CD1c-positive myeloid dendritic cell (primary cell): Measurements from ENCODE around the gene OMP.
A peak's percentile ranks its signal among the peaks of the same experiment; 100 is the strongest.

Experiments used
- DNase-seq: peaks from one replicate; pipeline ENCODE4 v3.0.0-alpha.2; 2016; ENCODE audit errors: extremely low spot score

The OMP gene

DNA sequence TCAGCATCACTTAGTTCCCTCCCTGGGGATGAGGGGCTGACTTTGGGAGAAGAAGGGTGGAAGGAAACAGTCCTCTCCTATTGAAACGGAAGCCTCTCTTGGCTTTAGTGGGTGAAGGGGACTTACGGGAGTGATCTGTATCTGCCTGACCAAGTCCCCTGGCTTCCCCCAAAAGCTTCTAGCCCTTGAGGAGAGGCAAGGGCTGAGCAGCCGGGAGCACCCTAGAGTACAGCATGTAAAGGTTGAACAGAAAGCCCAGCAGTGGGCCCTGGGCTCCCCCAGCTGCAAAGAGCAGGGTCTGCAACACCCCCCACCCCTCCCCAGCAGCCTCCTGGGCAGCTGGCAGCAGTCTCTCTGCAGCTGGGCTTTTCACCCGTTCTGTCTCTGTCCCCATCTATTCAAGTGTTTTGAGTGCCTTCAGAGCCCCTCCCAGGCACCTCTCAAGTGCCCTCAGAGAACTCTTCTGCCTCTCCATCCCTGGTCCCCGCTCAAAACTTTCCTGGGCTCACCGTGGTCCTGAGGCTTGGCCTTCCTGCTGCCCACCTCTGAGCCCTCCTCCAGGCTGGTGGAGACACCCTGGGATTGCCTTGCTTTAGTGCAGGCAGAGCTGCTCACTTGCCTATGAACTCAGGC, 33.2 kb upstream of the OMP start:
- DNase-seq, result no peak

DNA sequence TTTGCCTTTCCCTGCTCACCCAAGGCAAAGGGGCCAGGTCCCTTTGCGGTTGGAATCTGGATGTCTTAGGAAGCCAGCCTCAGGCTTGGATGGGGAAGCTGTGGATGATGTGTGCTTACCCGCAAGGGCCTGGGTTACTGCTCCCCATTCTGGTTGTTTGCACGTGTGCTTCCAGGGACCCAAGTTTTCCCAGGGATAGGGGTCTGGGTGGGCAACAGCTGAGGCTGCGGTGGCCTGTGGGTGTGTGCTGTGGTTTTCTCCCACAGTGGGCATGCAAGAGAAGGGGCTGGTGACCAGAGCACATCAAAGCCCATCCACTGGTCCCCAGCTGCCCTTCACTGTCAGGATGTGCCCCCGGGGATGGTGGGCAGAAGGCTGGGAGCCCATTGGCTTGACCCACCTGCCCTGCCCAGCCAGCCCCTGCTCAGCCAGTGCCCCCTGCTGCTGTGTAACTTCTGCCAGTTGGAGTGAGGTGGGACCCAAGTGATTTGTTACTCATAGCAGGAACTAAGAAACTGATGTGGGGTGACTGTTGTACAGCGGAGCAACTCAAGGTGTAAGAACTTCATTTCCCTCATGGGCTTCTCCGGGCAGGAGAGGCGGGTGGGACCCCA, 32.6 kb upstream of the OMP start:
- no peak for DNase-seq

DNA sequence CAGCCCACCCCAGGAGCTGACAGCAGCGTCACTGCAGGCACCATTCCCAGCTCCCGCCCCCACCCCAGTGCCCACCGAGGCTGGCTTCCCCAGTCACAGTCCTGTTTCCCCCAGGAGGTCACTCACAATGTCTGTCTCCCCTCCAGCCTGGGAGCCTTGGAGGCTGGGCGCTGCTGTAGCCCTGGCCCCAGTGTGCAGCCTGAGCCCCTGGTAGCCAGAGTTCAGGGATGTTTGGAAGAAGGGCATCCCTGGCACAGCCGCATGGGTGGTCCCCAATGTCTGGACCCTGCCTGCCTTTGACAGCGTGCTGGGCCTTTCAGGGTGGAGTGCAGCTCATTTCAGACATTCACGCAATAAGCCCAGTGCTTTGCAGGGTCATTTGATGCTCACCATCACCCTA, 31.6 kb upstream of the OMP start:
- DNase-seq, result no peak

DNA sequence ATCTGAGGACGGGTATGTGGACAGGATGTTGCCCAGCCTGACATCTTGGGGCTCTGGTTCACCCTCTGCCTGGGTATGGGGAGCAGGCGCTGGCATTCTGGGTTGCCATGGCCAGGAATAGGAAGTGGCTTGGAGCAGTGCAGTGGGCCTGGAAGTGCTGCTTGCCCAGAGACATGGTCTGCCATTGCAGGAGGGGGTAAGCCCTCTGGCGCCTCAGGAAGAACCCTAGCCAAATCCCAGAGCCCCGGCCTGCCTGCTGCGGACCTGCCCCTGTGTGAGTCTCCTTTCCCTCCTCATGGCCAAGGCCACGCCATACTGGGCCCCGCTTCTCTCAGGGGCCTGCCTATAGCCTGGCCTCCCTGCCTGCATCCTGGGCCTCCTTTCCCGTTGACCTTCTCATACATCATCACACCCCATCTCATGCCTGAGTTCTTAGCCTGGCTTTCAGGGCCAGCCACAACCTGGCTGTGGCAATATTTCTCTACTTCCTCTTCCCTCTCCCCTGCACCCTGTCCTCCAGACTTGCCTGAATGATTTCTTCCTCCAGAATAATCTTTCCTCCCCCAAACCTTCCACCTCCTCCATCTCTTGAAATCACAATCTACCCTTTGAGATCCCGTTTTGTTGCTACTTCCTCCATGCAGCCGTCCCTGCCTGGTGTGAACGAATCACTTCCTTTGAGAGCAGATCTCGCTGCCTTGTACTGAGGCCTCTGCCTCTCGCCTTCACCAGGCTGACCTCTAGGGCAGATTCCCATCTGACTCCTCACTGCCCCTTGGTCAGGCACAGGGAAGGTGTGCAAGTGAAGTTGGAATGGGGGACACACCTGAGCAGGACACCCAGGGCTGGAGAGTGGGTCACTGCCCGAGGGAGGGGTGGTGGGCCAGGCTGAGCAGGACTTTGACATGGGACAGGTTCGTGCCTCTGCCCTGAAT, 30.7 kb upstream of the OMP start:
- DNase-seq, result peak; percentile 52

DNA sequence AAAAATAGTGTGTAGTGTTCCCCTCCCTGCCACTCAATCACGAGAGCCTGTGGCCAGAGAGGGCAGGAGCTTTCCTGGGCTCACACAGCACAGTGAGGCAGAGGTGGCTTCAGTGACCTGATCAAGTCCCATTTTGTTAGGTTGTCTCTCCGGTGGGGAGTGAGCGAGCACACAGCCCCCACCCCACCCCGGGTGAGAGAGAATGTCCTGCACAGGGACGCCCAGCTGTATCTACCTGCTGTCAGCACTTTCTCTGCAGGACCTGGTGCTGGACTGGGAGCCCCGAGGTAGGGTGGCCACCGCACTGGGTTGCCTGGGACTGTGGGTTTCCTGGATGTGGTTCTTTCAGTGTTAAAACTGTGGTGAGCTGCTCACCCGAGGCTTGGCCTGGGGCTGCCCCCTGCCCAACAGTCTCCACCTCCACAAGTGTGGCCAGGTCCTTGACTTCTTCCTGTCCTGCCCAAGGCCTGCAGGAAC, 29.8 kb upstream of the OMP start:
- no peak for DNase-seq

DNA sequence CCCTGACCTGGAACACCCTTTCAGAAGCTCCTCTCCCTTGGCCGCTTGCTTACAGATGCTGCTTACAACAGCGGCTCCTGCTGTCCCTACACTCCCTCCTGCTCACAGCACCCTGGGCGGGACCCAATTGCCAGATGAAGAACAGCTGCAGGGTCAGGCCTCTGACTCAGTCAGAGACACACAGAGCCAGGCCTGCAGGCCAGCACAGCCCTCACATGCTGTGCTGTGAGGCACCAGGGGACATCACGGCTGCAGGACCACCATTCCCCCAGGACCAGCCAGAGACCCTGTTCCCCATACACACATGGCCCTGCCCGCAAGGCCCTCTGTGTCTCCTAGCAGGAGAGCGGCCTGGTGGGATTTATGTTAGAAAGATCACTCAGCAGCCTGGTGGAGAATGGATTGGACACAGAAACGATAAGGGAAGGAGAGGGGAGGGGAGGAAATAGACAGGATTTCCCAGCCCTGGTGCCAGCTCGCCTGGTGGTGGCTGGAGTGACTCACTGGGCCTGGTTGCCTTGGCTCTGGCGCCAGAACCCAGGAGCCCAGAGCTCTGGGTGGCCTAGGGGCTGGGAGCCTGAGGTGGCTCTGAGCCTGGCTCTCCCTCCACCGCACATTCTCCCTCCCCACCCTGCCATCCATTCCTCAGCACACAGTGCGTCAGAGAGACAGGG, 29.2 kb upstream of the OMP start:
- no peak for DNase-seq

DNA sequence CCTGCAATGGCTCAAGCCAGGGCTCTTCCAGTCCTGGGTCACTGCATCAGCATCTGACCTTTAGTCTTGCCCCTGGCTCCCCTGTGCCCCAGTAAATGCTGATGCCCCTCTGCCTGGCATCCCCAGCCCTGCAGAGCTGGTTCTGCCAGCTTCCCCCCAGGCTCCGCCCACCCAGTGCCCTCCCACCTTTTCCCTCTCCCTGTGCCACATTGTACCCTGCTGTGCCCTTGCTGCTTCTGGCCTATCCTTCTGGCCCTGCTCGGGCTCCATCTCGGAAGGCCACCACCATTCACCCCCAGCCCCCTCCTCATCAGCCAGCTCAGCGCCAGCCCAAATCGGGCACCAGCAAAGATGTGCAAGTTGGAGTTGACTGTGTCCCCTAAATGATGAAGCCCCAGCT, 28.4 kb upstream of the OMP start:
- DNase-seq, result no peak

DNA sequence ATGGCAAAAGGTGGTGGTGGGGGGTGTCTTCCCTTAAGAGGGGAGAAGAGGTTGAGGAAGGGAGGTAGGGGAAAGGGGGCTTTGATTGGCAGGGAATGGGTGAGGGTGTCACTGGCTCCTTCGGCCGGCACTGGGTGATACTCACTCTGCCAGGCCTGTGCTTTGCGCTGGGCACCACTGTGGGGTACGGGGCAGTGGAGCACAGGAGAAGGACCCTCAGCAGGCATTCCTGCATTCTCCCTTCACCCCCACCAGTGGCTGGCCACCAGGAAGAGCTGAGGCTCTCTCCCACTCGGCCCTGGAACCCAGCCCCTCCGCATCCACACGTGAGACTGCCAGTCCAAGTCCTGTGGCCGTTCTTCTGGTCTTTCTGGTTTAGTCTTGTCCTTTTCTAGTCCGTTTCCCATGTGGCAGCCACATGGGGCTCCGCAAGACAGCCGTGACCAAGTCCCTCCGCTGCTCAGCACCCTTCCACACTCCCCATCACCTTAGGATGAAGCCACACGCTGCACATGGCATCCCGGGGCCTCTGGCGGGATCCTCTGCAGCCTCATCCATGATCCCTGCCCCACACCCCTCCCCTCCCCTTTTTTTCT, 27.9 kb upstream of the OMP start:
- no peak for DNase-seq

DNA sequence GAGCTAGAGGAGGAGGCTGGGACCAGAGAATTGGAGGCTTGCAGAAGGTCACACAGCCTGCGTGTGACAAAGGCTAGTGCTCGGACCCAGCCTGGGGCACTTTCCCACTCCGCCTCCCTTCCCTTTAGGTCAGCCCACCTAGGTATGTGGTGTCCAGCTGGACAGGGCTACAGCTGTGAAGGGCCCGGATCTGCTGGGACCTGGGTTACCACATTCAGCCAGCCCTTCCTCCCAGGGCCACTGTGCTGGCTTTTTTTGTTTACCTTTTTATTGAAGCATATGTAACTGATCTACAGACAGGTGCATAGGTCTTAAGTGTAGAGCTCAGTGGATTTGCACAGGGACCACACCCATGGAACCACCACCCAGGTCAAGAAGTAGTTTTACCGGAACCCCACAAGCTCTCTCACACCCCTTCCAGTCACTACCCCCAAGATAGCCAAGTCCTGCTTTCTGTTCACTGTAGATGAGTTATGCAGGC, 27.2 kb upstream of the OMP start:
- no peak for DNase-seq

DNA sequence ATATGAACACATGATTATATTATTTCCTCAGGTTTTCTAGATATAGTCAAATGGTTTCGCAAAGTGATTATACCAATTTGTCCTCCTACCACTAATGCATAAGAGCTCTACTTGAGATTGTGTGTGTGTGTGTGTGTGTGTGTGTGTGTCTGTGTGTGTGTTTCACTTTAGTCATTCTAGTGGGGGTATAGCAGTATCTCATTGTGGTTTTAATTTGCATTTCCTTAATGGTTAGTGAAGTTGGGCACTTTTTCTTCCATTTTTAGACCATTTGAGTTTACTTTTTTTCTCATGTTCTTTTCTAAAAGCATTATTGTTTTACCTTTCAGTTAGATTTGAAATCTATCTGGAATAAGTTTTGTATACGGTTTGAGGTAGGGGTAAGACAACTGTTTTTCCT, 23.0 kb upstream of the OMP start:
- DNase-seq, result no peak

DNA sequence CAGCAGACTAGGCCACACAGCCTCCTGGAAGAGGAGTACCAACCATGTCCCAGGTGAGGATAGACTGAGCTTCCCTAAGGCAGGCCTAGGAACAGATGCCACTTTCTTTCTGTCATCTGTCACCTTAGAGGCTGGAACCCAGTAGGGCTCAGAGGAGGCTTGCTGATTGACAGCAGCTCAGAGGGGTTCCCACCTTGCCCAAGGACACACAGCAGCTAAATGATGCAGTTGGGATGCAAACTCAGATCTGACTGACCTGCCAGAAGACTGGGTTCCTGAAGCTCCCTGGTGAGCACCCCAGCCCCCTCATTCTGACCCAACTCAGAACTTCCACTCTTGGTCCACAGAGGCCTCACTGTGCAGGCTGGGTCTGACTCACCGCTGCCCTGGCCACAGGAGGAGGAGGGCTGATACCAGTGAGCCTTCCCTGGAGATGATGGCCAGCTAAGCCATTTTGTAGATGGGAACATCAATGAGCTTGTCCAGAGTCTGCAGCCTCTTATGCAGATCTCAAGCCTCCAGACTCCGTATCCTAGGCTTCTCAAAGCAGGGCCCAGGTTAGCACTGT, 21.9 kb upstream of the OMP start:
- DNase-seq, result no peak

DNA sequence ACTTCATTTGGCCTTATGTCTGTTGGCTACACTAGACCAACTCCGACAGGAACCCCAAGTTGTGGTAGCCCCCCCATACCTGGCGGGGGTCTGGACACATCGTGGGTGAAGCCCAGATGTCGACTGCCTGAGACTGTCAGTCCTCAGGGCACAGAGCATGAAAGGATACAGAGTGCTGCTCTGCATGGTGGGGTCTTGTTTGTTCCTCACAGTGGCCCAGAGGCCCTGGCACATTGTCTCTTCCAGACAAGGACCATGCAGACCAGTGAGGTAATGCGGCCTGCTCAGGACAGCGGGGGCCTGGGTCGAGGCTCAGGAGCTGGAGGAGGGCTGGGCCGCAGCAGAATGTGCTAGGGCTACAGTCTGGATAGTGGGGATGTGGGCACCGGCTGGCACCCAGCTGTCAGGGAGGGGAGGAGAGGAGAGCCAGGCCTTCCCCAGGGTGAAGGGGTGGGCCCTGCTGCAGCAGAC, 21.2 kb upstream of the OMP start:
- no peak for DNase-seq

DNA sequence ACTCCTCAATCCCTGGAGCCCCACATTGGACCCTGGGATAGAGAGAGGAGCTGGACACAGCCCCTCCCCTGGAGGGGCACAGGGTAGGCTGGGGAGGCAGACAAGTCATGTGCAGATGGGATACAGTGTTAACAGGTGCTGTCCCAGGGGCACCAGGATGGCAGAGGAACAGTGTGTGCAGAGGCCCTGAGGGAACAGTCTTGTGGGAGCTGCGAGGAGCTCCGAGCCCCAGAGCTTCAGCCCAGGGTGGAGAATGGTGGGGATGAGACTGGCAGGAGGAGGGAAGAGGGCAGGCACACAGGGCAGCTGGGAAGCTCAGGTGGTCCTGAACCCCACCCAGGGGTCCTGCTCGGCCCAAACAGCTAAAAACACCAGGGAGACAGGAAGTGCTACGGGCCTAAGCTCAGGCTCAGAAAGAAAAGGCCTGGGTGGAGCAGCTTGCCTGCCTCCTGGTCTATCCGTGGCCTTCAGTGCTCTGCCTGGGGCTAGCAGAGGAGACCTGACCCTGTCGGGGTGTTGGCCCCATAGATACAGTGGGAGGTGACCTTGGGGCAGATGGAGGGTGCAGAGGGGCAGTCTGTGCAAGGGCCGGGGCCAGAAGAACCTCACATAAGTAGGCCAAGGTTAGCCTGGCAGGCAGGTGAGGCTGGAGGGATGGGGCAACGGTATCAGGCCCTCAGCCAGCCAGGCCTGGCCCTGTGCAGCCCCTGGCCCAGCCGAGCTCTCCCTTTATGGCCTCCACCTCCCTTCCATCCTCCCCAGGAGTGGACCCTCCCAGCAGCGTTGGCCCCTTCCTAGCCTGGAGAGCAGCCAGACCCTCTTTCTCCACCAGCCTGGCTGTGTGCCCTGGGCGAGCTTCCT, 20.4 kb upstream of the OMP start:
- no peak for DNase-seq

DNA sequence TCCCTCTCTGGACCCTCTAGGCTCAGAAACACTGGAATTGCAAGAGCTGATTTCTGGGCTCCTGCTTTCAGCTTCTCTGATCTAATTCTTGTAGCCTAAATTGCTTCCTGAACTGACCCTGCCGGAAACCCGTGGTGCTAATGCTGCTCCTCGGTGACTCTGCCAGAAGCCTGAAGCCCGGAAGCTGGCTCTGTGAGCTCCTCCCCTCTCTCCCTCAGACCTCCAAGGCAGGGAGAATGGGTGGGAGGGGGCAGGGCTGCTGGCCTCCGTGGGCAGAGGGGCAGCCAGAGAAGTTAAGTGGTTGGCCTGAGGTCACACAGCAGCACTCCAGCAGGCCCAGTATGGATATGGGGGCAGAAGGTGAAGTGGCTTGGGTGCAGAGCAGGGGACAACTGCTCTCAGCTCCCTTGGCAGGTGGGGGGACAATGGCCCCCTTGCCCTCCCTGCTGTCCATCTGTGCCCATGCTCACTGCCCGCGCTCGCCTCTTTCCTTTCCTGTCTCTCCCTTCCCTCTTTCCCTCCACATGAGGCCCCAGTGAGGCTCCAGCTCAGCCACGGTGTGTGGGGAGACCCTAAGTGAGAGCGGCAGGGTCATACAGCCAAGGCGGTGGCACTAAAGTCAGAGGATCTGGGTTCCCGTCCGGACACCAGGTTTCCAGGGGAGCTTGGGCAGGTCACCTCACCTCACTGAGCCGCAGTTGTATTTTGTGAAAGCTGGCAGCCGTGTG, 19.6 kb upstream of the OMP start:
- DNase-seq, result peak; percentile 28

DNA sequence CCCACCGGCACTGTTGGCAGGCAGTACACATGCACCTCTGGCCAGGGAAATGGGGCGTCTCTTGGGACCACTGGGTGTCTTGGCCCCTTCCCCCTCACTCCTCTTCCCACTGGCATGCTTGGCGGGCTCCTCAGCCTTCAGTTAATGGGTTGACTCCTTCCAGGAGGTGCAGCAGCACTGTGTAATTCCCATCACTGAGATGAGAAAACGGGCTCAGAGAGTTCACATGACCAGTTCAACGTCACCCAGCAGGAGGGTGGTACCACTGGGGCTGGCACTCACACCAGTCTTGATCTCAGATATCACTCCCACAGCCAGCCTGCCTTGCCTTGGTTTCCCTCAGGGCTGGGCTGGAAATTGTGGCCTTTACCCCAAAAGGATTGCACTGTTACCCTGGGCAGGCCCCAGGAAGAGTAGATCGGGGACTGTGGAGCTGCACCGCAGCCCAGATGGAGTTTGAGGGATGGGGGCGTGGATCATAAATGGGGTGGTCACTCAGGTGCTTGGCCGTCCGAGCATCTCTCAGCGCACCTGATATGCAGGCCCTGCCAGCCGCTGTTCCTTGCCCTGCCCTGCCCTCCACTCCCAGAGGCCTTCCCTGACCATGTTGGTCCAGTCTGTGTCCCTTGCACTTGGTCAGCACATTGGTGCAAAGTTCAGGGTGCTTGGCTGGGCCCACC, 18.9 kb upstream of the OMP start:
- DNase-seq, result no peak

DNA sequence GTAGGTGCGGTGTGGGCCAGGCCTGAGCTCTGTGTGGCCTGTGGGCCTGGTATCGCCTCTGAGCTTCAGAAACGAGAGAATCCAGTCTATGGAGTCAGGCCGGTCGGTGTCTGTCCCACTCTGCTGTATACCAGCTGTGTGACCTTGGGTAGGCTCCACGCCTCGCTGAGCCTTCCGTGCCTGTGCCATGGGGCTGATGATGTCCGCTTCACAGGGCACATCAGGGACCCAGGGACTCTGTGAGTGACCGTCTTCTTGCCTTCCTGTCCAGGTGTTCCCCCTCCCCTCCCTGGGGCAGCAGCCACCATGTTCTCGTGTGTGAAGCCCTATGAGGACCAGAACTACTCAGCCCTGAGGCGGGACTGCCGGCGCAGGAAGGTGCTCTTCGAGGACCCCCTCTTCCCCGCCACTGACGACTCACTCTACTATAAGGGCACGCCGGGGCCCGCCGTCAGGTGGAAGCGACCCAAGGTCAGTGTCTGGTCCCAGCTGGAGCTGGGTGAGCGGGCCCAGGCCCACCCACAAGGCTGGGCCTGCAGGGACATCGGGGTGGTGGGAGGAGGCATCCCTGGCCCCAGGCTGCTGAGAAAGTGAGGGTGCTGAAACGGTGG, 18.0 kb upstream of the OMP start:
- DNase-seq, result no peak

DNA sequence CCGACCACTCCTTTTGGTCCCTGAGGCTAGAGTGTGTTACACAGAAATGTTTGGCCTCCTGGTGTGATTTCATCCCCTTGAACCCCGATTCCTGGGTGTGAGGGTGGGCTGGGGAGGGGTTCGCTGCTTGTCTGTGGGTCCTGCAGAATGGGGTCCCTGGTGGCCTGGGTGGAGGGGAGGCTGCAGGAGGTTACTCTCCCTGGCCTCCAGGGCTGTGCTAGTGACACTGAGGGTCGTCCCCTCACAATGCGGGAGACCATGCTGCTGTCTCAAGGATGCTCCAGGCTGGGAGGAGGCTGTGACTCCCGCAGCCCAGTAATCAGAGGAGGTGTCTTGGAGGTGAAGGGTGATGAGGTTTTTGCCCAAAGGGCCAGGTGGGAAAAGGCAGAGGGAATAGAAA, 17.0 kb upstream of the OMP start:
- DNase-seq, result no peak
